HepG2 (cell line): Measurements from ENCODE around the gene CAT. TPM values are rescaled to one million over a fixed set of nuclear protein-coding genes. Genes with fewer than 3 reads are reported as not detected.

ENCODE experiments used
- ATF1 ChIP-seq: IDR thresholded peaks from 2 replicates; pipeline ENCODE4 v1.6.1; 2016; ENCODE audit warnings: mild to moderate bottlenecking, control low read depth
- CBFB ChIP-seq: sonication (generic); formaldehyde crosslinking; IDR thresholded peaks from 2 replicates; pipeline ENCODE4 v1.4.0; 2020; ENCODE audit warnings: missing genetic modification reagents
- DPF2 ChIP-seq: sonication (generic); formaldehyde crosslinking; IDR thresholded peaks from 2 replicates; pipeline ENCODE4 v1.4.0; 2020; ENCODE audit warnings: mild to moderate bottlenecking, low read depth, missing genetic modification reagents, borderline replicate concordance
- GFI1 ChIP-seq: sonication (generic); formaldehyde crosslinking; IDR thresholded peaks from 2 replicates; pipeline ENCODE4 v1.5.0; 2020; ENCODE audit warnings: missing genetic modification reagents, mild to moderate bottlenecking, borderline replicate concordance
- HBP1 ChIP-seq: IDR thresholded peaks from 2 replicates; pipeline ENCODE4 v1.6.1; 2016; ENCODE audit warnings: low read depth, control low read depth
- IKZF5 ChIP-seq: IDR thresholded peaks from 2 replicates; pipeline ENCODE4 v1.6.1; 2018; ENCODE audit warnings: missing genetic modification reagents, mild to moderate bottlenecking, missing compliant biosample characterization
- POLR2G ChIP-seq: fragments of 200-400 bp; formaldehyde crosslinking; IDR thresholded peaks from 2 replicates; pipeline ENCODE4 v1.6.1; 2018; ENCODE audit warnings: mild to moderate bottlenecking, low read depth, low read length, moderate library complexity
- RAD21 ChIP-seq: fragments of 450-650 bp; formaldehyde crosslinking; IDR thresholded peaks from 2 replicates; pipeline ENCODE4 v1.5.0; 2020; ENCODE audit warnings: mild to moderate bottlenecking
- SP2 ChIP-seq: sonication (generic); formaldehyde crosslinking; IDR thresholded peaks from 2 replicates; pipeline ENCODE4 v1.5.1; 2020; ENCODE audit warnings: mild to moderate bottlenecking, missing genetic modification reagents
- TIGD3 ChIP-seq: sonication (generic); formaldehyde crosslinking; IDR thresholded peaks from 2 replicates; pipeline ENCODE4 v1.5.1; 2020; ENCODE audit warnings: mild to moderate bottlenecking, missing genetic modification reagents, borderline replicate concordance
- ZEB1 ChIP-seq: IDR thresholded peaks from 2 replicates; pipeline ENCODE4 v1.6.1; 2012; ENCODE audit warnings: mild to moderate bottlenecking, low read depth, inconsistent platforms; ENCODE audit not compliant: insufficient replicate concordance
- ZMYM3 ChIP-seq: sonication (generic); formaldehyde crosslinking; IDR thresholded peaks from 2 replicates; pipeline ENCODE4 v1.5.1; 2020; ENCODE audit warnings: mild to moderate bottlenecking, missing genetic modification reagents
- ZNF674 ChIP-seq: sonication (generic); formaldehyde crosslinking; IDR thresholded peaks from 2 replicates; pipeline ENCODE4 v1.5.0; 2020; ENCODE audit warnings: low read depth, mild to moderate bottlenecking, missing genetic modification reagents
- polyA plus RNA-seq, 8 experiments: library from polyadenylated mRNA; depleted of rRNA in 3 of 8; stranded (reverse) in 7 of 8; unstranded in 1 of 8; fragments of >200 nt; fragmentation: Illumina TruSeq in 4 of 8; extraction: Trizol in 4 of 8; gene quantifications; 2 replicates each; pipeline versions ENCODE4 v1.2.1 to v1.2.3, GENCODE V29; 2011 to 2016; ENCODE audit warnings: low read depth in 4 of 8, missing spikeins in 1 of 8, mixed read lengths in 1 of 8; ENCODE audit not compliant: insufficient read depth in 1 of 8
- total RNA-seq, 5 experiments: library from RNA; depleted of rRNA; stranded (reverse); fragments of >200 nt; fragmentation: Illumina TruSeq; extraction: Trizol; gene quantifications; 2 replicates each; pipeline ENCODE4 v1.2.3, GENCODE V29; 2016; ENCODE audit warnings: low read depth in 1 of 5

Gene CAT
- total and polyA plus RNA-seq, 2 of the 13 experiments (the other 11 are each of a cell fraction or from before 2014, with no cell fraction given), result 107 to 136 TPM

- TF ChIP-seq ZEB1 (peak; percentile 46), ZNF674 (CRISPR knock-in tag) (no peak), TIGD3 (no peak), ATF1 (CRISPR knock-in tag) (0 out of 2 replicates have a peak, but pooled peaks have one; percentile 1), CBFB (0 out of 2 replicates have a peak, but pooled peaks have one; percentile 60), POLR2G (peak; percentile 49; the same call in 1 of the 2 replicates), DPF2 (CRISPR knock-in tag) (0 out of 2 replicates have a peak, but pooled peaks have one; percentile 40), HBP1 (CRISPR knock-in tag) (no peak), SP2 (CRISPR knock-in tag) (no peak), IKZF5 (CRISPR knock-in tag) (0 out of 2 replicates have a peak, but pooled peaks have one; percentile 39), RAD21 (CRISPR knock-in tag) (no peak), GFI1 (CRISPR knock-in tag) (peak; percentile 91), ZMYM3 (CRISPR knock-in tag) (peak; percentile 83)
Measured at GRCh38 chr11:34501500-34501899, 62.8 kb downstream of the CAT start (continued).
